ENCODE data around the gene ZFYVE9. TPM values are rescaled to one million over a fixed set of nuclear protein-coding genes. Genes with fewer than 3 reads are reported as not detected.

ZFYVE9 gene
- total and polyA plus RNA-seq, 2 donors from 2014 or later = 10.5 to 18.9 TPM

DNA sequence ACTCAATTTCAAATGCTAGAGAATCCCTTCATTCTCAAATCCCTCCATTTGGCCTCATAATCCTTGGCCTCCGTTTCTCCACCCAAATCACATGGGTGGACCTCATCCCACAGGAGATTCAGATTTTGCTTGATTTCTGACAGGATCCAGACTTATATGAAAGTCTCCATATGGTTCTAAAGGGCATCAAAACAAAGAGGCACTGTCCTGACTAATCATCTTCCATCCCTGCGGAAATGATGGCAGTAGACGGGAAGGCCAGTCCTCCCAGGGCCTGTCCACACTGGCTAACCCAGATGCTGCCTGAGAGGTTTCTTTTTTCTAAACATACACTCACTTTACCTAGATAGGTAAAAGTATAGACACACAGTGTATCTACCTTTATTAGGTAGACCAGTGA, 243.5 kb downstream of the ZFYVE9 start:
- peaks cover 0 to 4% (median 0%) of the 10 kb centered on the region in 3 donors for H3K4me1 ChIP-seq (ENCODE audit: control insufficient read depth in 2 of 3, insufficient read depth in 2 of 3, low read depth in 1 of 3, low read length in 3 of 3)
- no peak overlapping the region for H3K9ac ChIP-seq (ENCODE audit: low read length in 3 of 3)
- no peak overlapping the region for H3K27ac ChIP-seq (ENCODE audit: low read depth in 2 of 2, low read length in 2 of 2)
- no peaks in the 10 kb centered on the region for H3K9me3 ChIP-seq (ENCODE audit: control insufficient read depth in 2 of 3, insufficient read depth in 1 of 3, low read length in 3 of 3)
- intact Hi-C loops (cut with DNase I) = no loop called here
- no peak for DNase-seq
- no peak overlapping the region for H3K4me3 ChIP-seq (ENCODE audit: low read length in 3 of 3)
- no peaks in the 10 kb centered on the region for H3K27me3 ChIP-seq (ENCODE audit: control insufficient read depth, insufficient read depth, low read length)
- H3K36me3 ChIP-seq (ENCODE audit: control insufficient read depth in 2 of 3, insufficient read depth in 3 of 3, low read length in 3 of 3) = no peaks in the 10 kb centered on the region
- TF ChIP-seq, protein P1, sequence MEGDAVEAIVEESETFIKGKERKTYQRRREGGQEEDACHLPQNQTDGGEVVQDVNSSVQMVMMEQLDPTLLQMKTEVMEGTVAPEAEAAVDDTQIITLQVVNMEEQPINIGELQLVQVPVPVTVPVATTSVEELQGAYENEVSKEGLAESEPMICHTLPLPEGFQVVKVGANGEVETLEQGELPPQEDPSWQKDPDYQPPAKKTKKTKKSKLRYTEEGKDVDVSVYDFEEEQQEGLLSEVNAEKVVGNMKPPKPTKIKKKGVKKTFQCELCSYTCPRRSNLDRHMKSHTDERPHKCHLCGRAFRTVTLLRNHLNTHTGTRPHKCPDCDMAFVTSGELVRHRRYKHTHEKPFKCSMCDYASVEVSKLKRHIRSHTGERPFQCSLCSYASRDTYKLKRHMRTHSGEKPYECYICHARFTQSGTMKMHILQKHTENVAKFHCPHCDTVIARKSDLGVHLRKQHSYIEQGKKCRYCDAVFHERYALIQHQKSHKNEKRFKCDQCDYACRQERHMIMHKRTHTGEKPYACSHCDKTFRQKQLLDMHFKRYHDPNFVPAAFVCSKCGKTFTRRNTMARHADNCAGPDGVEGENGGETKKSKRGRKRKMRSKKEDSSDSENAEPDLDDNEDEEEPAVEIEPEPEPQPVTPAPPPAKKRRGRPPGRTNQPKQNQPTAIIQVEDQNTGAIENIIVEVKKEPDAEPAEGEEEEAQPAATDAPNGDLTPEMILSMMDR (IDR thresholded peaks at IDR 0.05; ENCODE audit: borderline replicate concordance, extremely low read depth, insufficient read depth) = no peak
- no peak for FAIRE-seq

DNA sequence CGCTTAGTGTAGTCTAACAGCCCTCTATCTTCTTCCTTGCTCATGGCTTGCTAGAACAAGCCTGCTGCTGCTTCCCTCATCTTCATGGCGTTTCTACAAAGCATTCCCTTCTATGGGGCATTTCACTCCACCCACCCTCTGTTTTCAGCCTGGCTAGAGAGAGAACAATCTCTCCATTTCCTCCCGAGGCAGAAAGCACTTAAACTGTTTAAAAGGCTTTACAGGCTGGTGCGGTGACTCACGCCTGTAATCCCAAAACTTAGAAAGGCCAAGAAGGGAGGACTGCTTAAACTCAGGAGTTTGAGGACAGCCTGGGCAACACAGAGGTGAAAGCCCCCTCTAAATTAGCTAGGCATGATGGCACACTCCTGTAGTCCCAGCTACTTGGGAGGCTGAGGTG, 244.6 kb downstream of the ZFYVE9 start:
- TF ChIP-seq, protein P1 (IDR thresholded peaks at IDR 0.05; ENCODE audit: borderline replicate concordance, extremely low read depth, insufficient read depth) = no peak
- Histone ChIP-seq H3K9me3 (ENCODE audit: control insufficient read depth in 2 of 3, insufficient read depth in 1 of 3, low read length in 3 of 3) (no peaks in the 10 kb centered on the region), H3K4me3 (ENCODE audit: low read length in 3 of 3) (no peak overlapping the region), H3K27ac (ENCODE audit: low read depth in 2 of 2, low read length in 2 of 2) (no peak overlapping the region), H3K36me3 (ENCODE audit: control insufficient read depth in 2 of 3, insufficient read depth in 3 of 3, low read length in 3 of 3) (no peaks in the 10 kb centered on the region), H3K4me1 (ENCODE audit: control insufficient read depth in 2 of 3, insufficient read depth in 2 of 3, low read depth in 1 of 3, low read length in 3 of 3) (peaks cover 0 to 4% (median 0%) of the 10 kb centered on the region in 3 donors), H3K9ac (ENCODE audit: low read length in 3 of 3) (no peak overlapping the region), H3K27me3 (ENCODE audit: control insufficient read depth, insufficient read depth, low read length) (no peaks in the 10 kb centered on the region)
- intact Hi-C loops (cut with DNase I) = no loop called here
- DNase-seq (no peak), FAIRE-seq (no peak)

DNA sequence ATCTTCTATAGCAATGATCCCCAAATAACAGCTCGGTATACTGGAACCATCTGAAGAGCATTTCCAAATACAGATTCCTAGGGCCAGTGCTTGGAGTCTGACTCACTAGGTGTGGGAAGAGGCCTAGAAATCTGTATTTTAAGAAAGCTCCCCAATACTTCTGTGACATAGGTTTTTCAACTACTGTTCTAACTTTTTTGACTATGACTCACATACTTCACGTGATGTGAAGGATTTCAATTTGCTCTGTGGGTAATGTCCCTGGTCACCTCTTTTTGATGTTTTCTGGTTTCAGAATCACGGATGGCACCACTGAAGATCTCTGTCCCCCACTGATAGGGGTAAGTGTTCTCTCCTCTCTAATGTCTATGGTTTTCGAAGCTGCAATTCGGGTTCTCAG, 251.3 kb downstream of the ZFYVE9 start:
- no peaks in the 10 kb centered on the region for H3K36me3 ChIP-seq (ENCODE audit: control insufficient read depth in 2 of 3, insufficient read depth in 3 of 3, low read length in 3 of 3)
- FAIRE-seq (no peak), DNase-seq (no peak)
- H3K4me3 ChIP-seq (ENCODE audit: low read length in 3 of 3) = no peak overlapping the region
- H3K27me3 ChIP-seq (ENCODE audit: control insufficient read depth, insufficient read depth, low read length) = no peaks in the 10 kb centered on the region
- TF ChIP-seq, protein P1 (IDR thresholded peaks at IDR 0.05; ENCODE audit: borderline replicate concordance, extremely low read depth, insufficient read depth) = no peak
- H3K9me3 ChIP-seq (ENCODE audit: control insufficient read depth in 2 of 3, insufficient read depth in 1 of 3, low read length in 3 of 3) = no peaks in the 10 kb centered on the region
- no peak overlapping the region for H3K9ac ChIP-seq (ENCODE audit: low read length in 3 of 3)
- no peaks in the 10 kb centered on the region for H3K4me1 ChIP-seq (ENCODE audit: control insufficient read depth in 2 of 3, insufficient read depth in 2 of 3, low read depth in 1 of 3, low read length in 3 of 3)
- H3K27ac ChIP-seq (ENCODE audit: low read depth in 2 of 2, low read length in 2 of 2) = no peak overlapping the region
- intact Hi-C loops (cut with DNase I) = no loop called here

Other genes starting within 250 kb of the ZFYVE9 start
- gene RAB3B, start 151.4 kb upstream of the ZFYVE9 start, total RNA-seq = 0.72 TPM
- 0.60 TPM for gene RAB3B, start 151.4 kb upstream of the ZFYVE9 start, polyA plus RNA-seq (ENCODE audit: insufficient read depth, low read depth, low replicate concordance)
- gene KTI12, start 108.3 kb upstream of the ZFYVE9 start, total RNA-seq = 8.5 TPM
- gene KTI12, start 108.3 kb upstream of the ZFYVE9 start, polyA plus RNA-seq (ENCODE audit: insufficient read depth, low read depth, low replicate concordance) = 6.4 TPM
- 46.0 TPM for gene TXNDC12, start 86.9 kb upstream of the ZFYVE9 start, total RNA-seq
- gene TXNDC12, start 86.9 kb upstream of the ZFYVE9 start, polyA plus RNA-seq (ENCODE audit: insufficient read depth, low read depth, low replicate concordance) = 40.5 TPM
- gene BTF3L4, start 85.8 kb upstream of the ZFYVE9 start, total RNA-seq = 41.5 TPM
- gene BTF3L4, start 85.8 kb upstream of the ZFYVE9 start, polyA plus RNA-seq (ENCODE audit: insufficient read depth, low read depth, low replicate concordance) = 45.3 TPM
- 42.5 TPM for gene CC2D1B, start 224.1 kb downstream of the ZFYVE9 start, total RNA-seq
- gene CC2D1B, start 224.1 kb downstream of the ZFYVE9 start, polyA plus RNA-seq (ENCODE audit: insufficient read depth, low read depth, low replicate concordance) = 26.9 TPM